Psoas muscle (tissue), 8 donors: ENCODE results near the gene MCRIP2. TPM values are rescaled to one million over a fixed set of nuclear protein-coding genes. Genes with fewer than 3 reads are reported as not detected.

Experiments
- ATAC-seq, 4 donors: fragments of 200-7000 bp; cut with Tn5 transposase; one replicate each; pipeline ENCODE4 v1.9.1; 2020; ENCODE audit warnings: moderate library complexity in 3 of 4, mild to moderate bottlenecking in 2 of 4
- DNase-seq, 2 donors: peaks; one replicate each; pipeline ENCODE4 v3.0.0-alpha.2; 2020
- H3K27ac ChIP-seq: fragments of 200-600 bp; one replicate; pipeline ENCODE4 v1.8.0; 2022
- H3K27me3 ChIP-seq, 3 donors: fragments of 200-600 bp in 1 of 3; one replicate each; pipeline versions ENCODE4 v1.6.1 to v1.8.0; 2013 to 2022; ENCODE audit warnings: low read length in 2 of 3, mild to moderate bottlenecking in 2 of 3, moderate library complexity in 1 of 3; ENCODE audit not compliant: insufficient read depth in 3 of 3
- H3K36me3 ChIP-seq, 2 donors: fragments of 200-600 bp in 1 of 2; one replicate each; pipeline versions ENCODE4 v1.6.1 to v1.8.0; 2013 to 2022; ENCODE audit warnings: low read depth in 1 of 2, mild to moderate bottlenecking in 1 of 2, moderate library complexity in 1 of 2; ENCODE audit not compliant: insufficient read depth in 1 of 2
- H3K4me1 ChIP-seq: fragments of 200-600 bp; one replicate; pipeline ENCODE4 v1.8.0; 2022
- H3K4me3 ChIP-seq: fragments of 200-600 bp; one replicate; pipeline ENCODE4 v1.8.0; 2022; ENCODE audit warnings: mild to moderate bottlenecking
- H3K9me3 ChIP-seq: fragments of 200-600 bp; one replicate; pipeline ENCODE4 v1.8.0; 2022
- CTCF ChIP-seq: fragments of 200-600 bp; IDR thresholded peaks from one replicate; pipeline ENCODE4 v1.8.0; 2022; ENCODE audit warnings: antibody characterized with exemption
- WGBS, 3 donors: extraction: QIAGEN DNeasy Blood & Tissue Kit; methylation state at CpG; one replicate each; pipeline versions ENCODE4 v1.1.6 to v1.1.7; 2013; 5-methylcytosine and 5-hydroxymethylcytosine counted together
- intact Hi-C, 2 donors: fragments of 100-400 bp; cut with DNase I; formaldehyde crosslinking; loops; one replicate each; pipeline versions ENCODE4 v1.11.0 to v1.14.2; 2022
- long read RNA-seq, 2 donors: library from polyadenylated mRNA; unstranded; transcript quantifications; one replicate each; pipeline ENCODE4 v2.0.0, GENCODE V29; 2021
- polyA plus RNA-seq, 3 donors: library from polyadenylated mRNA; stranded (reverse); fragments of 200-250 nt; gene quantifications; one replicate each; pipeline ENCODE4 v1.2.3, GENCODE V29; 2013
- total RNA-seq, 4 donors: library from RNA; stranded (reverse); fragmentation: NEBNext Ultra II Directional in 2 of 4; extraction: Animal tissue kit (Norgen Biotek cat#: 25700) in 2 of 4; gene quantifications; one replicate each; pipeline versions ENCODE4 v1.2.1 to v1.2.4, GENCODE V29; 2021 to 2023
- donor health status: healthy with polysubstance abuse.
- donor health status: DM: no; HTN: no; CAD: no; lungs with moderate emphysema.
- donor health status: Bipolar disorder and iron deficiency.
- donor health status: healthy.
- donor health status: DM: yes; HTN: yes; CAD: no.
- donor health status: DM: no; HTN: no; CAD: no.
- donor health status: DM: no; HTN: no; CAD: no.
- donor health status: DM: yes; HTN: yes; CAD: no.

The MCRIP2 gene
- total RNA-seq: 10 to 100 TPM; 61.6 to 80.2 (median 68.9) TPM
- polyA plus RNA-seq: 100 to 1,000 TPM in 2 of 3 donors, 10 to 100 TPM in 1; 95.1 to 124 (median 108) TPM
- long read RNA-seq, donor 1, transcript MCRIP2-201 (5 exons, 946 nt): major isoform, 31 of 55 reads
- long read RNA-seq, donor 1, transcript MCRIP2-203 (6 exons, 1,050 nt): minor isoform, 8 of 55 reads
- long read RNA-seq, donor 1, partial matches to known transcripts: 5 of 55 reads
- long read RNA-seq, donor 1, other reads (novel, unspliced or antisense): 3 of 55 reads
- long read RNA-seq, donor 2, transcript MCRIP2-203 (6 exons, 1,050 nt): minor isoform, 29 of 84 reads
- long read RNA-seq, donor 2, transcript MCRIP2-201 (5 exons, 946 nt): major isoform, 34 of 84 reads
- long read RNA-seq, donor 2, partial matches to known transcripts: 7 of 84 reads
- long read RNA-seq, donor 2, other reads (novel, unspliced or antisense): 7 of 84 reads

- H3K27ac ChIP-seq: peak within 1 kb of the TSS; percentile 92
- peak within 1 kb of the TSS; percentile 88 for H3K4me3 ChIP-seq
- peaks cover 52% of the 10 kb centered on the region for H3K4me1 ChIP-seq
- intact Hi-C loops: no loop called here
- H3K36me3 ChIP-seq: peaks cover 0 to 5% of the 10 kb centered on the region in 2 donors
- no peaks in the 10 kb centered on the region for H3K27me3 ChIP-seq
- no peak for TF ChIP-seq CTCF
- DNase-seq (peak; percentile 89 to 94), ATAC-seq (peak; percentile 71 to 73 (median 72))
- no peaks in the 10 kb centered on the region for H3K9me3 ChIP-seq
- WGBS, 3 donors: 1 to 2% (median 2%) methylated on average over 50 to 81 of the region's 81 CpGs
These were observed at the start of gene MCRIP2 for GRCh38 chr16:641326-642188. Gene MCRIP2, plus strand, starts transcription at chr16:641828. Its CDS starts 164 bp downstream, at chr16:641992.

GRCh38 chr16:591892-592517, 49.6 kb upstream of the MCRIP2 start:
- 61 to 81% (median 66%) methylated on average over 15 of the region's 15 CpGs for WGBS, 3 donors
- H3K27me3 ChIP-seq: no peaks in the 10 kb centered on the region
- peak overlapping the region; percentile 95 for H3K27ac ChIP-seq
- H3K9me3 ChIP-seq: no peaks in the 10 kb centered on the region
- intact Hi-C loops: loop anchor here (5.0 kb wide), 2 partner anchors 35 to 40 kb away; partner anchors contain the start of gene WFIKKN1 (in 1 of the 2)
- no peak for DNase-seq
- peaks cover 0 to 4% of the 10 kb centered on the region in 2 donors for H3K36me3 ChIP-seq
- no peak for ATAC-seq
- H3K4me3 ChIP-seq: peak overlapping the region; percentile 96
- TF ChIP-seq CTCF: no peak
- H3K4me1 ChIP-seq: peaks cover 66% of the 10 kb centered on the region

- Histone ChIP-seq H3K27ac (peak overlapping the region; percentile 95), H3K4me3 (peak overlapping the region; percentile 96), H3K27me3 (no peaks in the 10 kb centered on the region), H3K36me3 (peaks cover 0 to 4% of the 10 kb centered on the region in 2 donors), H3K4me1 (peaks cover 59% of the 10 kb centered on the region), H3K9me3 (no peaks in the 10 kb centered on the region)
- ATAC-seq: peak; percentile 32 to 59 (median 53)
- peak; percentile 47 for TF ChIP-seq CTCF
- WGBS, 3 donors: 25 to 50% (median 28%) methylated on average over 24 of the region's 24 CpGs
- intact Hi-C loops: loop anchor here (5.0 kb wide), 2 partner anchors 35 to 40 kb away; partner anchors contain the start of gene WFIKKN1 (in 1 of the 2)
- DNase-seq: peak; percentile 74 to 89
These were observed 48.9 kb upstream of the MCRIP2 start for GRCh38 chr16:592518-593306.

GRCh38 chr16:593406-593805, 48.2 kb upstream of the MCRIP2 start:
- peaks cover 52% of the 10 kb centered on the region for H3K4me1 ChIP-seq
- no peak for TF ChIP-seq CTCF
- 66 to 80% (median 71%) methylated on average over 9 of the region's 9 CpGs for WGBS, 3 donors
- no peak for ATAC-seq
- no peak for DNase-seq
- no peaks in the 10 kb centered on the region for H3K27me3 ChIP-seq
- H3K9me3 ChIP-seq: no peaks in the 10 kb centered on the region
- peak overlapping the region; percentile 96 for H3K4me3 ChIP-seq
- intact Hi-C loops: loop anchor here (5.0 kb wide), 2 partner anchors 34 to 39 kb away; partner anchors contain the start of gene WFIKKN1 (in 1 of the 2)
- H3K36me3 ChIP-seq: peaks cover 0 to 4% of the 10 kb centered on the region in 2 donors
- H3K27ac ChIP-seq: peak overlapping the region; percentile 95
